Gastrocnemius medialis (tissue), 4 donors: ENCODE results near the gene DSG1.

ENCODE experiments used
- POLR2A ChIP-seq, 2 donors: fragments of 450-650 bp; IDR thresholded peaks; one replicate each; pipeline ENCODE4 v1.6.1; 2017; ENCODE audit warnings: antibody characterized with exemption in 2 of 2, mild to moderate bottlenecking in 2 of 2, moderate library complexity in 2 of 2
- TF ChIP-seq, protein P1 (sequence below), 5 experiments: fragments of 450-650 bp in 3 of 5; fragments of 200-600 bp in 2 of 5; sonication (generic) in 2 of 5; IDR thresholded peaks in 4 of 5; conservative IDR thresholded peaks in 1 of 5; 1 replicate in 4 of 5; 2 replicates in 1 of 5; pipeline ENCODE4 v1.5.1; 2016 to 2019; ENCODE audit warnings: antibody characterized with exemption in 5 of 5, mild to moderate bottlenecking in 3 of 5, moderate library complexity in 3 of 5

DNA sequence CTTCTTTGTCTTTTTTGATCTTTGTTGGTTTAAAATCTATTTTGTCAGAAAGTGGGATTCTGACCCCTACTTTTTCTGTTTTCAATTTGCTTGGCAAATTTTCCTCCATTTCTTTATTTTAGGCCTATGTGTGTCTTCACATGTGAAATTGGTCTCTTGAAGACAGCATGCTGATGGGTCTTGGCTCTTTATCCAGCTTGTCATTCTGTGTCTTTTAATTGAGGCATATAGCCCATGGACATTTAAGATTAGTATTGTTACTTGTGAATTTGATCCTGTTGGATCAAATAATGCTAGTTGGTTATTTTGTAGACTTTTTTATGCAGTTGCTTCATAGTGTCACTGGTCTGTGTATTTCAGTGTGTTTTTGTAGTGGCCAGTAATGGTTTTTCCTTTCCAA is 26.3 kb upstream of the DSG1 start:
- TF ChIP-seq, protein P1, sequence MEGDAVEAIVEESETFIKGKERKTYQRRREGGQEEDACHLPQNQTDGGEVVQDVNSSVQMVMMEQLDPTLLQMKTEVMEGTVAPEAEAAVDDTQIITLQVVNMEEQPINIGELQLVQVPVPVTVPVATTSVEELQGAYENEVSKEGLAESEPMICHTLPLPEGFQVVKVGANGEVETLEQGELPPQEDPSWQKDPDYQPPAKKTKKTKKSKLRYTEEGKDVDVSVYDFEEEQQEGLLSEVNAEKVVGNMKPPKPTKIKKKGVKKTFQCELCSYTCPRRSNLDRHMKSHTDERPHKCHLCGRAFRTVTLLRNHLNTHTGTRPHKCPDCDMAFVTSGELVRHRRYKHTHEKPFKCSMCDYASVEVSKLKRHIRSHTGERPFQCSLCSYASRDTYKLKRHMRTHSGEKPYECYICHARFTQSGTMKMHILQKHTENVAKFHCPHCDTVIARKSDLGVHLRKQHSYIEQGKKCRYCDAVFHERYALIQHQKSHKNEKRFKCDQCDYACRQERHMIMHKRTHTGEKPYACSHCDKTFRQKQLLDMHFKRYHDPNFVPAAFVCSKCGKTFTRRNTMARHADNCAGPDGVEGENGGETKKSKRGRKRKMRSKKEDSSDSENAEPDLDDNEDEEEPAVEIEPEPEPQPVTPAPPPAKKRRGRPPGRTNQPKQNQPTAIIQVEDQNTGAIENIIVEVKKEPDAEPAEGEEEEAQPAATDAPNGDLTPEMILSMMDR (IDR thresholded peaks at IDR 0.05 in 4 of 5, conservative IDR thresholded peaks at IDR 0.05 in 1 of 5): no peak
- no peak for TF ChIP-seq POLR2A (IDR thresholded peaks at IDR 0.05)
